GM18909 (cell line): Measurements from ENCODE around the gene VRK1.

Source experiments
- ATAC-seq: cut with Tn5 transposase; IDR thresholded peaks from one replicate; pipeline ENCODE4 v1.9.1; 2021; ENCODE audit warnings: mild to moderate bottlenecking; ENCODE audit not compliant: unreplicated experiment, poor library complexity

The VRK1 gene

GRCh38 chr14:96911499-96912149 is 114.4 kb downstream of the VRK1 start:
- ATAC-seq = no peak

- no peak for ATAC-seq
These were observed 117.5 kb downstream of the VRK1 start for GRCh38 chr14:96914571-96915128.

GRCh38 chr14:96915478-96915877 is 118.3 kb downstream of the VRK1 start:
- no peak for ATAC-seq

GRCh38 chr14:96916751-96917150 is 119.6 kb downstream of the VRK1 start:
- ATAC-seq = no peak

- ATAC-seq = no peak
These were observed 120.3 kb downstream of the VRK1 start for GRCh38 chr14:96917442-96917963.

GRCh38 chr14:96920023-96920422 is 122.8 kb downstream of the VRK1 start:
- ATAC-seq = no peak

- no peak for ATAC-seq
These were observed 123.6 kb downstream of the VRK1 start for GRCh38 chr14:96920820-96921219.

GRCh38 chr14:96922986-96923385 is 125.8 kb downstream of the VRK1 start:
- no peak for ATAC-seq

- no peak for ATAC-seq
These were observed 128.2 kb downstream of the VRK1 start for GRCh38 chr14:96925422-96925821.

- peak; percentile 64 for ATAC-seq
These were observed 128.8 kb downstream of the VRK1 start for GRCh38 chr14:96926001-96926400.

GRCh38 chr14:96928779-96929380 is 131.7 kb downstream of the VRK1 start:
- ATAC-seq = no peak

- no peak for ATAC-seq
These were observed 132.8 kb downstream of the VRK1 start for GRCh38 chr14:96929950-96930349.

GRCh38 chr14:96930526-96930925 is 133.3 kb downstream of the VRK1 start:
- ATAC-seq = no peak
